Measurements from ENCODE around the gene TNFAIP3.
A peak's percentile ranks its signal among the peaks of the same experiment; 100 is the strongest.

The TNFAIP3 gene

DNA sequence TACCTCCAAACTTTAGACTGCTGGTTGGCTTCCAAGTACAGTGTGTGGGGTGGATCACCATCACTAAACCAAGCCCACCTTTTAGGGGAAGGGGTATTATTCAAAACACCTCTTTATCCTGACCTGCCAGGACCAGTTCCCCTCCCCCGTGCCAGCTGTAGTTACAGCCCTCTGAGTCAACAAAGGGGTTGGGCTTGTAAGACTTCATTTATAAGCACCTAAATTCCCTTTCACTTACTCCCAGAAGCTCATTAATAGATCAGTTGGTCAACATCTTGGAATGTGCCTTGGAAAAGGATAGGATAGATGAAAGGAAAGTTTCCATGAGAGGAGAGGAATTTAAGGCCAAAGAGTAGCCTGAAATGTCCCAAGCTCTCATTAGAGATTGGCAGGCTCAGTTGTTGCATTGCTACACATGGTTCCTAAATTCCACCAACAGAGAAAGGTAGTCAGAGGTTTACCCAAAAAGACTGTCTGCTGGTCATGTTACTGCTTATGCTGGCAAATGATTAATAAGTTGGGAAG, 59.2 kb downstream of the TNFAIP3 start:
- DNase-seq: no peak

- no peak for DNase-seq
Measured at GRCh38 chr6:137926985-137927384, 59.9 kb downstream of the TNFAIP3 start.

- peak; percentile 84 for DNase-seq
Measured at GRCh38 chr6:137927777-137928218, 60.7 kb downstream of the TNFAIP3 start.

DNA sequence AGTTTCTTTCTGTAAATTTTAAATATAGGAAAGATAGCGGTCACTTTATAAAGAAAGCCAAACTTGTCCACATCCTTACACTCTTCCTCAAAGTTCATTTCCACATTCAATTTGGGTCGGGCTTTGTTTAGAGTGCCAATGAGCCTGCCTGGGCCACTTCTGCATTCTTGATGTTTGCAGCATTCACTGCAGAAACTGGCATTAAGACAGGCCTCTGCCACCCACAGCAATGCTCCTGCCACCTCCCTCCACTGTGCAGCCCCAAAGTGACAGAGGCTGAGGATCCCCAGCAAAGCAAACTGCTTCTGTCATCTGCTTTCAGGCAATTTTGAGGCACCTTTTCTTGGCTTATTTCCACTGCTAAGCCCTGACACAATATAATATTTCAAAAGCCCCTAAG, 61.2 kb downstream of the TNFAIP3 start:
- DNase-seq: no peak

DNA sequence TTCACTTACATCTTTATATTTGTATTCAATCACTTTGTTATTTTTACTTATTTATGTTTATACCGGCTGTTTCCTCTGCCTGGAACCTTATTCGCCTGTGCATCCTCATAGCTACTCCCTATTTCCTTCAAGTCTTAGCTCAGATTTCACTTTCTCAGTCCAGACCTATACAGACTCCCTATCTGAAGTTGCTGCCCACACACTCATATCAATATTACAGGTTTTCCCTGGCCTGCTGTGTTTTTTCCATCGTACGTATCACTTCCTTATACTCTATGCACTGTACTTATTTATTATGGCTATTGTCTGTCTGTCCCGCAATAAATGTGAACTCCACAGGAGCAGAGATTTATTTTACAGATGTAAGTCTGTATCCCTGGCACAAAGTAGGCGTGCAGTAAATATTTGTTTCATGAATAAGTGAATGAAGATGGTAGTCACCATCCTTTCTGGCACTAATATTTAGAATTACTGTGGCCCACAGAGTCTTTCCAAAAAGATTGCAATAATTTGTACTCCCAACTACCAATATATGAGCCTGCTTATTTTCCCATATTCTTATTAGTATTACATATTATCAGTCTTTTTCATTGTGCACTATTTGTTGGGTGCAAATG, 64.9 kb downstream of the TNFAIP3 start:
- no peak for DNase-seq

All from CD4-positive, alpha-beta T cell treated with Interleukin-21 for 1 hour (primary cell).